Measurements from ENCODE around the gene MRPL19. TPM values are rescaled to one million over a fixed set of nuclear protein-coding genes. Genes with fewer than 3 reads are reported as not detected.

MRPL19 gene
- total RNA-seq, 1 experiment from 2014 or later, result 73.0 TPM

DNA sequence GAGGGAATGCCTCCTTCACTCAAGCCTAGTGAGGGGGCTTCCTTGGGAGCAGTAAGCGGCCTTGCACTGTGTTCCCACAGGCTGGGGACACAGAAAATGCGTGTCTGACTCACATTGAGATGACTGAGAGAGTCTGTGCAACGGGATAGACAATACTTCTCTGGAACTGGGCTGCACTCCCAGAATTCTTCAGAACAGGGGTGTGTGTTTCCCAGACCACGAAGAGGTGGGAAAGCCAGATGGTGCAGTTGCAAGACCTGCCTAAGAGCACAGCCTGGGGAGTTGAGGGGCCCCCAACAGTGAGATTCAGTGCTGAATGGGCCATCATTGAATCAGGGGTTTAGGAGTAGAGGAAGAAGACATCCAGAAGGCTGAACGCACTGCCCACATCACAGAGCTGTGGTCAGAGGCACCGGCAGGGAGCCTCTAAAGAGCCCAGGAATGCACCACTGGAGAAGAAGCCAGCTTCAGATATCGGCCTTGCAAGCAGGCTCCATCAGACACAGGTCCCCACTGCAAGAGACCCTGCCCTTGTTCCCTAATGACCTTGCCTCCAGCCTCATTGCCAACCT, 36.6 kb upstream of the MRPL19 start:
- no CpG with 5 or more reads among the region's 7 CpGs for WGBS (ENCODE audit: extremely low coverage, insufficient read length, low lambda C conversion rate)
- H3K27ac Mint-ChIP-seq, result no peak overlapping the region
- Histone ChIP-seq H3K27me3 (ENCODE audit: insufficient read depth, low read length) (no peaks in the 10 kb centered on the region), H3K79me2 (ENCODE audit: insufficient read depth, low read length) (no peaks in the 10 kb centered on the region), H3K56ac (ENCODE audit: insufficient read length, low read depth, low read length) (no peak overlapping the region), H3K4ac (ENCODE audit: low read depth, low read length) (no peak overlapping the region), H2BK20ac (ENCODE audit: low read depth, low read length, poor library complexity, severe bottlenecking) (no peak overlapping the region), H3K9ac (ENCODE audit: extremely low read depth, insufficient read length, low read length) (no peak overlapping the region), H4K5ac (ENCODE audit: insufficient read length, low read depth, low read length) (no peak overlapping the region), H3K18ac (ENCODE audit: insufficient read length, low read depth, low read length) (no peak overlapping the region), H2AK5ac (ENCODE audit: insufficient read length, low read length) (no peak overlapping the region), H3K4me1 (ENCODE audit: insufficient read depth, low read length) (no peaks in the 10 kb centered on the region), H2AFZ (ENCODE audit: low read length) (no peak overlapping the region), H3K14ac (ENCODE audit: insufficient read depth, low read length) (no peak overlapping the region), H3K23me2 (ENCODE audit: insufficient read length, low read depth, low read length, poor library complexity, severe bottlenecking) (no peaks in the 10 kb centered on the region), H2BK5ac (ENCODE audit: insufficient read length, low read length) (no peak overlapping the region), H3T11ph (ENCODE audit: low read length) (no peak overlapping the region), H2BK15ac (ENCODE audit: low read depth, low read length) (no peak overlapping the region), H4K8ac (replicated peaks; ENCODE audit: insufficient read length, low read depth, low read length) (no peak overlapping the region), H3K27ac (ENCODE audit: insufficient read length, low read depth, low read length) (no peak overlapping the region), H4K91ac (ENCODE audit: insufficient read length, low read depth, low read length) (no peak overlapping the region), H2BK12ac (ENCODE audit: insufficient read length, low read depth, low read length) (no peak overlapping the region), H4K20me1 (ENCODE audit: control insufficient read depth, insufficient read depth, insufficient read length) (no peaks in the 10 kb centered on the region), H3K4me2 (ENCODE audit: insufficient read depth, insufficient read length, low read length) (no peak overlapping the region), H3K79me1 (ENCODE audit: insufficient read depth, low read depth, low read length, poor library complexity, severe bottlenecking) (no peaks in the 10 kb centered on the region), H3K9me3 (ENCODE audit: control insufficient read depth, low read depth, low read length) (no peaks in the 10 kb centered on the region), H3K23ac (ENCODE audit: insufficient read length, low read depth, low read length) (no peak overlapping the region), H2BK120ac (ENCODE audit: low read depth, low read length, poor library complexity, severe bottlenecking) (no peak overlapping the region)
- no peak for DNase-seq
- TF ChIP-seq, protein P1, sequence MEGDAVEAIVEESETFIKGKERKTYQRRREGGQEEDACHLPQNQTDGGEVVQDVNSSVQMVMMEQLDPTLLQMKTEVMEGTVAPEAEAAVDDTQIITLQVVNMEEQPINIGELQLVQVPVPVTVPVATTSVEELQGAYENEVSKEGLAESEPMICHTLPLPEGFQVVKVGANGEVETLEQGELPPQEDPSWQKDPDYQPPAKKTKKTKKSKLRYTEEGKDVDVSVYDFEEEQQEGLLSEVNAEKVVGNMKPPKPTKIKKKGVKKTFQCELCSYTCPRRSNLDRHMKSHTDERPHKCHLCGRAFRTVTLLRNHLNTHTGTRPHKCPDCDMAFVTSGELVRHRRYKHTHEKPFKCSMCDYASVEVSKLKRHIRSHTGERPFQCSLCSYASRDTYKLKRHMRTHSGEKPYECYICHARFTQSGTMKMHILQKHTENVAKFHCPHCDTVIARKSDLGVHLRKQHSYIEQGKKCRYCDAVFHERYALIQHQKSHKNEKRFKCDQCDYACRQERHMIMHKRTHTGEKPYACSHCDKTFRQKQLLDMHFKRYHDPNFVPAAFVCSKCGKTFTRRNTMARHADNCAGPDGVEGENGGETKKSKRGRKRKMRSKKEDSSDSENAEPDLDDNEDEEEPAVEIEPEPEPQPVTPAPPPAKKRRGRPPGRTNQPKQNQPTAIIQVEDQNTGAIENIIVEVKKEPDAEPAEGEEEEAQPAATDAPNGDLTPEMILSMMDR (conservative IDR thresholded peaks at IDR 0.05), result no peak
- H3K4me1 Mint-ChIP-seq, result peaks cover 22 to 33% of the 10 kb centered on the region in 2 experiments
- no peaks in the 10 kb centered on the region; a peak in 1 of 7 replicates for H3K36me3 Mint-ChIP-seq (ENCODE audit: insufficient read depth in 1 of 3, low read depth in 3 of 3)
- H3K9me3 Mint-ChIP-seq, result peaks cover 0 to 3% of the 10 kb centered on the region in 2 experiments; a peak in 2 of 5 replicates
- peaks cover 43% of the 10 kb centered on the region for H3K27me3 Mint-ChIP-seq (ENCODE audit: low read depth)
- H3K4me3 Mint-ChIP-seq, result no peak overlapping the region
